ENCODE measurements around the gene GRIN2A.

GRIN2A gene

DNA sequence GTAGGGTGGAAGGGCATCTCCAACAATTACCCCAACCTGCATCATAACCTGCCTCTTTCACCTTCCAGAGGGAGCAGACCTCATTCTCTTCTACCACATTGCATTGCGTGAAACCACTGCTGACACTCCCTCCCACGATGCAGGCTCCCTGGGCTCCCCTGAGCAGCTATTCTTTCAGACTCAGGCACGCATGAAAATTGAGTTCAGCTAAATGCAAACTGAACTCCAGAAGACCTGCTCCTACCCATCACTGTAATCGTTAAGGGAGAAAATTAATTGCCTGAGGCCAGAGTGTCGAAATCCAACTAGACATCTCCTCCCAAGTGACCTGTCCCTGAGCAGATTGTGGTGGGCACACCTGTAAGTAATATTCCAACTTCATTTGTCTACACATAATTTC lies 186.0 kb downstream of the GRIN2A start:
- Histone ChIP-seq H3K4me3 (ENCODE audit: low read depth in 1 of 2, low read length in 2 of 2) (no peak overlapping the region), H3K27ac (ENCODE audit: low read length) (no peak overlapping the region), H3K27me3 (ENCODE audit: low read depth, low read length) (no peaks in the 10 kb centered on the region), H3K4me1 (ENCODE audit: control insufficient read depth in 1 of 2, insufficient read depth in 2 of 2, low read length in 2 of 2) (no peaks in the 10 kb centered on the region), H3K9me3 (ENCODE audit: control insufficient read depth in 1 of 2, low read length in 2 of 2) (no peaks in the 10 kb centered on the region), H3K36me3 (ENCODE audit: control insufficient read depth in 1 of 2, insufficient read depth in 2 of 2, low read length in 2 of 2) (no peaks in the 10 kb centered on the region)

DNA sequence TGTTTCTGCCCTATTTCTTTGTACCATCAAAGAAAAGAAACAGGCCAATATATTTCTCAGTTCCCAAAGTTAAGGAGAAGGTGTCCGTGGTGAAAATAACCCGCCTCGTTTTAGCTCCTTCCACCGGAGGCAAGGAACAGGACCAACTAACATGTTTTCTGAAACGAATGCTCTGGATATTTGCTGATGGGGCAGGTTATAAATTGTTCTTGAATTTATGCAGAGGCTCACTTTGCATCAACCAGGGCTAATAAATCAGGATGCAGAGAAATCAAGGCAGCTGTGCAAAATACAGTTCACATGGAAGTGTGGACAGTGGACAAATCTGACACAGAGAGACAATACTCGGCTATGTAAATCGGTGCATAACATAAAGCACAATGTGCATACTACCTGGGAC lies 189.8 kb downstream of the GRIN2A start:
- Histone ChIP-seq H3K27ac (ENCODE audit: low read length) (no peak overlapping the region), H3K9me3 (ENCODE audit: control insufficient read depth in 1 of 2, low read length in 2 of 2) (no peaks in the 10 kb centered on the region), H3K36me3 (ENCODE audit: control insufficient read depth in 1 of 2, insufficient read depth in 2 of 2, low read length in 2 of 2) (no peaks in the 10 kb centered on the region), H3K4me1 (ENCODE audit: control insufficient read depth in 1 of 2, insufficient read depth in 2 of 2, low read length in 2 of 2) (no peaks in the 10 kb centered on the region), H3K4me3 (ENCODE audit: low read depth in 1 of 2, low read length in 2 of 2) (no peak overlapping the region), H3K27me3 (ENCODE audit: low read depth, low read length) (no peaks in the 10 kb centered on the region)

DNA sequence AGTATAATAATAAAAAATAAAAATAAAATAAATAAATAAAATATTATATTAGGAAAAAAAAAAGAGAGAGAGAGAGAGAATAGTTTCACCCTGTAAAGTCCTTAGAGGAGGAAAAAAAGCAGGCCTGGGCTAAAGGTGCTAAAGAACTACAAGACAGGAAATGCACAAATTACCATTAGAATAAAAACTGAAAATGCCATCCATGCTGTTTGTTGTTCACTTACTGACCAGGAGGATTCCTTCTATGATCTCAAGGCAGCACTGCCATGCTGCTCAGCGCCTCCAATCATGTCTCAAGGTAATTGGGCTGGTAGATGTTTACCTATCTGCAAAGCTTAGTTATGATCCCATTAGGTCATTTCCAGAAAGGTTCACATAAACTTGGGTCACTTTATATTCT lies 201.2 kb downstream of the GRIN2A start:
- Histone ChIP-seq H3K36me3 (ENCODE audit: control insufficient read depth in 1 of 2, insufficient read depth in 2 of 2, low read length in 2 of 2) (no peaks in the 10 kb centered on the region), H3K4me3 (ENCODE audit: low read depth in 1 of 2, low read length in 2 of 2) (no peak overlapping the region), H3K27me3 (ENCODE audit: low read depth, low read length) (no peaks in the 10 kb centered on the region), H3K27ac (ENCODE audit: low read length) (no peak overlapping the region), H3K9me3 (ENCODE audit: control insufficient read depth in 1 of 2, low read length in 2 of 2) (no peaks in the 10 kb centered on the region), H3K4me1 (ENCODE audit: control insufficient read depth in 1 of 2, insufficient read depth in 2 of 2, low read length in 2 of 2) (no peaks in the 10 kb centered on the region)

DNA sequence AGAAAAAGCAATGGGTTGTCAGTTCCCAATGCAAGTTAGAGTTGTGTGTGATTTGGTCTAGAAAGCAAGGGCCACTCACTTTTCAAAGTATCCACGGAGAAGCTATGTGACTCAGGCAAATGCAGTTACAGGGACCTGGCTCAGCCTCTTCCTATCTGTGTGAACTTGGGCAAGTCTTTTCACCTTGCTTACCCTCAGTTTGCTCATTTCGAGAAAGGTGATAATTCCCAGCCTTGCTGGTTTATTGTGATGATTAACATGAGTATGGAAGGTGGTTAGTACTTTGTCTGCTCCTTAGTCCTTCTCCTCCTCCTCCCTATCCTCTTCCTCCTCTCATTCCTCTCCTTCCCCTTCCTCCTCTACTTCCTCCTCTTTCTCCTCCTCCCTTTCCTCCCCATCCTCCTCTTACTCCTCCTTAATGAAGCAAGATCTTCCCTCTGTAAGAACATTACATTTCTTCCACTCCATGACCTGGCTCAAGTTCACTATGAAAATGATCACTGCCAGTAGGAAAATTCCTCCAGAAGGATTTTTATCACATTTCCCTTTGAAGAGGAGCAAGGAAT lies 204.0 kb downstream of the GRIN2A start:
- no peaks in the 10 kb centered on the region for H3K27me3 ChIP-seq (ENCODE audit: low read depth, low read length)
- H3K36me3 ChIP-seq (ENCODE audit: control insufficient read depth in 1 of 2, insufficient read depth in 2 of 2, low read length in 2 of 2), result no peaks in the 10 kb centered on the region
- H3K4me3 ChIP-seq (ENCODE audit: low read depth in 1 of 2, low read length in 2 of 2), result no peak overlapping the region
- H3K9me3 ChIP-seq (ENCODE audit: control insufficient read depth in 1 of 2, low read length in 2 of 2), result no peaks in the 10 kb centered on the region
- no peak overlapping the region for H3K27ac ChIP-seq (ENCODE audit: low read length)
- H3K4me1 ChIP-seq (ENCODE audit: control insufficient read depth in 1 of 2, insufficient read depth in 2 of 2, low read length in 2 of 2), result no peaks in the 10 kb centered on the region

DNA sequence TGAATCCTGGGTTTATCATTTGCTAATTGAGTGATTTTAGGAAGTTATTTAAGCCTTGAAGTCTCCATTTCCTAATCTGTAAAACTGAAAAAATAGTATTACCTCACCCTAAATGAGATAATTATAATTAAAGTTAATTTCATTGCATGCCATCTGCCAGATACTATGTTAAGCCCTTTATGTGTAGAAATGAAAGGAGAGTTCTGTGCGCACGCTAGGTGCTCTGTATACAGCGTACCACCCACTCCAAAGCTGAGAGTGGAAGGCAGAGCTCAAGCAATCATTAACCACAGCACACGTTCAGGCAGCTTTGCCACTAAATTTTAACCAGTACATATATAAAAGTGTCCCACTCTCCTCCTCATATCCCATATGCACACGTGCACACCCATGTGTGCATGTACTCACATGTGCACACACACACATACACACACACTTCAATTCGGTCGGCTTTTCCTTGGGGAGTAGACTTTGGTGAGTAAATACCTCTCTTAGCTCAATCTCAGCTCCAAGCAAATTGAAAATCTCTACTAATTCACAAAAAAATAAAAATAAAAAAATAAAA lies 204.8 kb downstream of the GRIN2A start:
- Histone ChIP-seq H3K36me3 (ENCODE audit: control insufficient read depth in 1 of 2, insufficient read depth in 2 of 2, low read length in 2 of 2) (no peaks in the 10 kb centered on the region), H3K27me3 (ENCODE audit: low read depth, low read length) (no peaks in the 10 kb centered on the region), H3K4me3 (ENCODE audit: low read depth in 1 of 2, low read length in 2 of 2) (no peak overlapping the region), H3K4me1 (ENCODE audit: control insufficient read depth in 1 of 2, insufficient read depth in 2 of 2, low read length in 2 of 2) (no peaks in the 10 kb centered on the region), H3K27ac (ENCODE audit: low read length) (no peak overlapping the region), H3K9me3 (ENCODE audit: control insufficient read depth in 1 of 2, low read length in 2 of 2) (no peaks in the 10 kb centered on the region)

DNA sequence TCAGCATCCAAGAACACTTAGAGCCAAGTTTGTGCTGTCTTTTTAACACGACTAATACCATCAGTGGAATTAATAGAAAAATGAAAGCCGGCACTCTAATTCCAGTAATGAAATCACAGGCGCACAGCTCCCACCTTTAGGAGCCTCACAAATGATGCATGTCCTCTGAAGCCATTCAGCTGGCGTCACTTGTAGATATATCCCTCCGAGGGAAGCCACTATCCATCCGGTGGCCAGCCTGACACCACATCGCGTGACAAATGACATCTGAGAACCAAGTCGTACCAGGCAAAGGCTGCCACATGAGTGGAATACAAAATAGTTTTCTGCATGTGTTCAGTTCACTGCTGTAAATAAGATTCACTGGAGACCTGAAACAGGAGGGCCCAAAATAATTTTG lies 205.6 kb downstream of the GRIN2A start:
- no peaks in the 10 kb centered on the region for H3K36me3 ChIP-seq (ENCODE audit: control insufficient read depth in 1 of 2, insufficient read depth in 2 of 2, low read length in 2 of 2)
- no peak overlapping the region for H3K27ac ChIP-seq (ENCODE audit: low read length)
- H3K4me3 ChIP-seq (ENCODE audit: low read depth in 1 of 2, low read length in 2 of 2), result no peak overlapping the region

DNA sequence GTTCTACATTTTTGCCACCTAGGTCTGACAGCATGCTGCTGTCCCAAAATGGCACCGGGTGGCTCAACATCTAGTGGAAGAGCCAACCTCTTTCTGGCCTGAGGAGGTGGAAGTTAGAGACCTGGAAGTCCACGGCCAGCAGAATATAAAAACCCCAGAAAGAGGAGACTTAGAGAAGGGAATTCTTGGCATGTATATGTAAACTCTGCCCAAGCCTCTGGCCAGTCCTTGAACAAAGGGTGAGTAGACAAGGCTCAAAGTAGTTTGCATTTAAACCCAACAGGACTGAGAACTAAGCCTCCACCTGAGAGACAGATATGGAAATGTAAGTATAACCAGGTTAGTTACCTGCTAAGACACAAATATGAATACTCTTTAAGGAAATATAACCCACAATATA lies 210.3 kb downstream of the GRIN2A start:
- Histone ChIP-seq H3K36me3 (ENCODE audit: control insufficient read depth in 1 of 2, insufficient read depth in 2 of 2, low read length in 2 of 2) (no peaks in the 10 kb centered on the region), H3K27ac (ENCODE audit: low read length) (no peak overlapping the region), H3K4me3 (ENCODE audit: low read depth in 1 of 2, low read length in 2 of 2) (no peak overlapping the region), H3K27me3 (ENCODE audit: low read depth, low read length) (no peaks in the 10 kb centered on the region), H3K4me1 (ENCODE audit: control insufficient read depth in 1 of 2, insufficient read depth in 2 of 2, low read length in 2 of 2) (no peaks in the 10 kb centered on the region), H3K9me3 (ENCODE audit: control insufficient read depth in 1 of 2, low read length in 2 of 2) (no peaks in the 10 kb centered on the region)

More for the DNA sequence above, 205.6 kb downstream of the GRIN2A start:
- Histone ChIP-seq H3K9me3 (ENCODE audit: control insufficient read depth in 1 of 2, low read length in 2 of 2) (no peaks in the 10 kb centered on the region), H3K4me1 (ENCODE audit: control insufficient read depth in 1 of 2, insufficient read depth in 2 of 2, low read length in 2 of 2) (no peaks in the 10 kb centered on the region), H3K27me3 (ENCODE audit: low read depth, low read length) (no peaks in the 10 kb centered on the region)

DNA sequence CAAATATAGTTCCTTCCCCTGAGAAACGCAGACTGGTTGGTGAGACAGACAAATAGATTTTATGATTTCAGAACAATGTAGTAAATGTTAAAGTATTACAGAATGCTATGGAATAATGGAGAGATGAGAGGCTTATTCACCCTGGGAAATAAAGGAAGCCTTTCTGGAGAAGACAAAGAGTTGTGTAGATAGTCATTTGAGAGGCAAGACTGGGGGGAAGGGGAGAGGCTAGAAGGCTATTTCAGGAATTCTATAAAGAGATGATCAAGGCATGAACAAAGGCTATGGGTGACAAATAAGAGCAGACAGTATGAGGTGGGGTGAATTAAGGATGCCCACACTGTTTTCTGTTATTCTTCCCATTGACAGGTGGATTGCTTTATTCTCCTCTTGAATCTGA lies 211.4 kb downstream of the GRIN2A start:
- Histone ChIP-seq H3K4me1 (ENCODE audit: control insufficient read depth in 1 of 2, insufficient read depth in 2 of 2, low read length in 2 of 2) (no peaks in the 10 kb centered on the region), H3K27me3 (ENCODE audit: low read depth, low read length) (no peaks in the 10 kb centered on the region), H3K4me3 (ENCODE audit: low read depth in 1 of 2, low read length in 2 of 2) (no peak overlapping the region), H3K36me3 (ENCODE audit: control insufficient read depth in 1 of 2, insufficient read depth in 2 of 2, low read length in 2 of 2) (no peaks in the 10 kb centered on the region), H3K9me3 (ENCODE audit: control insufficient read depth in 1 of 2, low read length in 2 of 2) (no peaks in the 10 kb centered on the region), H3K27ac (ENCODE audit: low read length) (no peak overlapping the region)

DNA sequence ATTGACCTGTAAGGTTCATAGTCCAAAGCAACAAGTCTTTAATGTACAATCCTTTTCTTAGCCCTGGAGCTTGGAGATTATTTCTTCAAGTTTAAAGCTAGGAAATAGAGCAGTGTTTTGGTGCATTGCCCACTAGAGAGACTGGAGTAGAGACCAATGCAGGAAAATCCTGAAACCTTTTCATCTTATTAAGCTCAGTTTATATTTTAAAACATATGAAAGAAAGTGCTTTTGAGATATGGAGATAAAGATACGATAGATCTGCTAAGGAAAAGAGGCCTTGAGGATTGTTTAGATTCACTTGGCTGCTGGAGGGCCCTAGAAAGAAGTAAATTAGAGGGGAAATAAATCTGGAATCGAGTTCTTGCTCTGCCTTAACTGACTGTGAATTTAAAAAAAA lies 212.0 kb downstream of the GRIN2A start:
- Histone ChIP-seq H3K27me3 (ENCODE audit: low read depth, low read length) (no peaks in the 10 kb centered on the region), H3K36me3 (ENCODE audit: control insufficient read depth in 1 of 2, insufficient read depth in 2 of 2, low read length in 2 of 2) (no peaks in the 10 kb centered on the region), H3K4me3 (ENCODE audit: low read depth in 1 of 2, low read length in 2 of 2) (no peak overlapping the region), H3K9me3 (ENCODE audit: control insufficient read depth in 1 of 2, low read length in 2 of 2) (no peaks in the 10 kb centered on the region), H3K4me1 (ENCODE audit: control insufficient read depth in 1 of 2, insufficient read depth in 2 of 2, low read length in 2 of 2) (no peaks in the 10 kb centered on the region), H3K27ac (ENCODE audit: low read length) (no peak overlapping the region)

DNA sequence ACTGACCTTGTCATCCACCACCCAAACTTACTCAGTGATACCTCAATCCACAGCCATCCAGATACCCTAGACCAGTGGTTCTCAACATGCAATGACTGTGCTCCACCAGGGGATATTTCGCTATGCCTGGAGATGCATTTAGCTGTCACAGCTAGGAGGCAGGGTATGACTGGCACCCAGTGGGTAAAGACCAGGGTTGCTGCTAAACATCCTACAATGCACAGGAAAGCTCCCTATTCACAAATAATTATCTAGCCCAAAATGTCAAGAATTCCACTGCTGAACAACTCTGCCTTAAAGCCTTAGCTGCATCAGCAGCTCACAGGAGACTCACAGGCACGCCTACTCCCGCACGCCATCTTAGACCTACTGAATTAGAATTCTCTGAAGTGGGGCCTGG lies 212.6 kb downstream of the GRIN2A start:
- H3K4me3 ChIP-seq (ENCODE audit: low read depth in 1 of 2, low read length in 2 of 2), result no peak overlapping the region
- no peaks in the 10 kb centered on the region for H3K36me3 ChIP-seq (ENCODE audit: control insufficient read depth in 1 of 2, insufficient read depth in 2 of 2, low read length in 2 of 2)
- H3K9me3 ChIP-seq (ENCODE audit: control insufficient read depth in 1 of 2, low read length in 2 of 2), result no peaks in the 10 kb centered on the region
- H3K4me1 ChIP-seq (ENCODE audit: control insufficient read depth in 1 of 2, insufficient read depth in 2 of 2, low read length in 2 of 2), result no peaks in the 10 kb centered on the region
- H3K27me3 ChIP-seq (ENCODE audit: low read depth, low read length), result no peaks in the 10 kb centered on the region
- H3K27ac ChIP-seq (ENCODE audit: low read length), result no peak overlapping the region

DNA sequence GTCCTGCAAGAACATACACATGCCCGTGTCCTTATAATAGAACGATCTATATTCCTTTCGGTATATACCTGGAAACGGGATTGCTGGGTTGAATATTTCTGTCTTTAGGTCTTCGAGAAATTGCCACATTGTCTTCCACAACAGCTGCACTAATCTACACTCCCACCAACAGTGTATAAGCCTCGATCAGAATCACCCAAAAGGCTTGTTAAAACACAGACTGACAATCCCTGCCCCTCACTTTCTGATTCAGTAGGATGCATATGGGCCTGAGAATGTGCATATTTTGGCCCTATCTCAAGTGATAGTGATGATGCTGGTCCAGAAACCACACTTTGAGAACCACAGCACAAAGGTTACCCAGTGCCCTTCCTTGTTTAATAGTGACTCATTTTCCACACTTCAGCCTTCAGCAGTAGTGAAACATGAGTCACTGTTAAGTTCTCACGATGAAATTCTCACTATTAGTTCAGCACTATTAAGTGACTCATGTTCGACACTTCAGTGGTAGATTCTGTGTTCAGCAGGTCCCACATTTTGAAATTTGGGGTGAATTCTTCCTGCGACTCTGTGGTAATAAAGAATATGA lies 215.6 kb downstream of the GRIN2A start:
- no peaks in the 10 kb centered on the region for H3K27me3 ChIP-seq (ENCODE audit: low read depth, low read length)
- H3K36me3 ChIP-seq (ENCODE audit: control insufficient read depth in 1 of 2, insufficient read depth in 2 of 2, low read length in 2 of 2), result no peaks in the 10 kb centered on the region
- no peaks in the 10 kb centered on the region for H3K4me1 ChIP-seq (ENCODE audit: control insufficient read depth in 1 of 2, insufficient read depth in 2 of 2, low read length in 2 of 2)
- no peaks in the 10 kb centered on the region for H3K9me3 ChIP-seq (ENCODE audit: control insufficient read depth in 1 of 2, low read length in 2 of 2)
- H3K4me3 ChIP-seq (ENCODE audit: low read depth in 1 of 2, low read length in 2 of 2), result no peak overlapping the region
- no peak overlapping the region for H3K27ac ChIP-seq (ENCODE audit: low read length)

DNA sequence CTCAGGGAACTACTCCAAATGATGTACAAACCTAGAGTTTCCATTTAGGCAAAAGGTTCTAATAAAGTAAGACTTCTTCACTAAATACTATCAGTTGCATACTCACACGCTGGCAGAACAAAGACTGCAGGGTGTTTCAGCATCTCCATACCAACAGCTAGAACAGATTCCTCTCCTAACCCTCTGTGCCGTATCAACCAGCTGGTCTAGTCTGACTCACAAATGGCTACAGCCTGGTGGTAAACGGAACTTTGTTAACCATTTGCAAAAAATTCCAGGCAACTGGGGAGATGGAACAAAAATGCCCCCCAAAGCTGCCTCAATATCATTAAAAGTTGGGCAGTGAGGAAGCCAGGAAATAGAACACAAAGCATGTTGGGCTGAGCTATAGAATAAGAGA lies 217.1 kb downstream of the GRIN2A start:
- H3K4me3 ChIP-seq (ENCODE audit: low read depth in 1 of 2, low read length in 2 of 2), result no peak overlapping the region
- no peak overlapping the region for H3K27ac ChIP-seq (ENCODE audit: low read length)
- H3K36me3 ChIP-seq (ENCODE audit: control insufficient read depth in 1 of 2, insufficient read depth in 2 of 2, low read length in 2 of 2), result no peaks in the 10 kb centered on the region
- H3K9me3 ChIP-seq (ENCODE audit: control insufficient read depth in 1 of 2, low read length in 2 of 2), result no peaks in the 10 kb centered on the region
- no peaks in the 10 kb centered on the region for H3K27me3 ChIP-seq (ENCODE audit: low read depth, low read length)
- H3K4me1 ChIP-seq (ENCODE audit: control insufficient read depth in 1 of 2, insufficient read depth in 2 of 2, low read length in 2 of 2), result no peaks in the 10 kb centered on the region

All from muscle layer of duodenum (tissue), 2 donors.